ENCODE results near the gene USP36.

USP36 gene

DNA sequence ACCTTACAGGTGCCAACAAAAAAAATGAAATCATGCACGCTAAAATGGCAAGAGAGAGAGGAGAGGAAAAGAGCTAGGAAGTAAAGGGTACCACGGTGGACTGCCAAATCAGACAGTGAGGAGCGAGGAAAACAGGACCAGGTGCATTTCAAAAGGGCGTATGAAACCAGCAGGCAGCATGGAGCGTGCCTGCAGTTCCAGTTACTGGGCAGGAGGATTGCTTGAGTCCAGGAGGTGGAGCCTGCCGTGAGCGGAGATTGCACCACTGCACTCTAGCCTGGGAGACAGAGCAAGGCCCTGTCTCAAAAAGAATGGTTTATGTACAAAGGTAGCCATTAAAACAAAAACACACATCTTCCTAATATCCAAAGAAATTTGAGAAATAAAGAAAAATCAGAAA is 16.4 kb downstream of the USP36 start:
- DNase-seq (ENCODE audit: low read depth), result no peak
- no peak overlapping the region for H3K4me3 ChIP-seq (ENCODE audit: low read depth, low read length)
- in situ Hi-C loops (cut with HindIII; ENCODE audit: low sequenced_read_pairs), result no loop called here
- TF ChIP-seq CTCF (IDR thresholded peaks at IDR 0.05; ENCODE audit: low read depth, low read length, missing control alignments), result no peak

DNA sequence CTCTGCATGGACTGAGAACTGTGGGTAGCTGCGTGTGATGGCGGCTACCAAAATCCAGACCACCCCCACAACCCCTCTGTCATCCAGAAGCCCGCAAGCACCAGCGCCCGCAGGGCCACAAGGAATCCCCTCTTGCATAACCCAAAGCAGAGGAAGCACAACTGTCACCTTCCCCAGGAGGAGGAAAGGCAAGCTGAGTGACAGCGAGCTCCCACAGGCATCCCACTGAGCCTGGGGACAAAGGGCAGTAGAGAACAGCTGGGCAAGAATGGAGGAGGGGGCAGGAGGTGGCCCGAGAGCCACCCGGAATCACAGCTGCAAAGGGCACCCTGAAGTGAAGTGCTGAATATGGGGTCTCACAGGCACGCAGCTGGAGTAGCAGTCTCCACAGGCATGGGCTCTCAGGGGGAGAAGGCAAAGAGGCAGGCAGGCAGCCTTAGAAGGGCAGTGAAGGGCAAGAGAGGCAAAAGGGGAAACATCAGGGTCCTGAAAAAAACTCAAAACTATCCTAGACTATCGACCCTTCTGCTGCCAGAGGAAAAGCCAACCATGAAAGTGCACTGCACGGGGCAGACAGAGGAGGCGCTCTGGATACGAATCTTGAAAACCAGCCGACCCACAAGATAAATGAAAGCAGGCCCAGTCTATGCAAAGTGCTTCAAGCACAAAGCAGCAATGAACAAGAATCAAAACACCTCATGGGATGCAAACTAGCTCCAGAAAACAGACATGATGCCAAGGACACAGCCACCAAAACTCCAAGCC is 17.1 kb downstream of the USP36 start:
- H3K4me3 ChIP-seq (ENCODE audit: low read depth, low read length), result no peak overlapping the region
- no peak for TF ChIP-seq CTCF (IDR thresholded peaks at IDR 0.05; ENCODE audit: low read depth, low read length, missing control alignments)
- DNase-seq (ENCODE audit: low read depth), result no peak
- in situ Hi-C loops (cut with HindIII; ENCODE audit: low sequenced_read_pairs), result no loop called here

- in situ Hi-C loops (cut with HindIII; ENCODE audit: low sequenced_read_pairs), result no loop called here
Observed at GRCh38 chr17:78822552-78822951, 18.1 kb downstream of the USP36 start.

GRCh38 chr17:78821961-78822360 is 18.7 kb downstream of the USP36 start:
- no peak for DNase-seq (ENCODE audit: low read depth)
- no peak for TF ChIP-seq CTCF (IDR thresholded peaks at IDR 0.05; ENCODE audit: low read depth, low read length, missing control alignments)
- no peak overlapping the region for H3K4me3 ChIP-seq (ENCODE audit: low read depth, low read length)
- in situ Hi-C loops (cut with HindIII; ENCODE audit: low sequenced_read_pairs), result no loop called here

More at GRCh38 chr17:78822552-78822951, 18.1 kb downstream of the USP36 start:
- DNase-seq (ENCODE audit: low read depth), result peak; percentile 46
- no peak for TF ChIP-seq CTCF (IDR thresholded peaks at IDR 0.05; ENCODE audit: low read depth, low read length, missing control alignments)
- no peak overlapping the region for H3K4me3 ChIP-seq (ENCODE audit: low read depth, low read length)

GRCh38 chr17:78820841-78821240 is 19.8 kb downstream of the USP36 start:
- no peak for TF ChIP-seq CTCF (IDR thresholded peaks at IDR 0.05; ENCODE audit: low read depth, low read length, missing control alignments)
- no peak for DNase-seq (ENCODE audit: low read depth)
- no peak overlapping the region for H3K4me3 ChIP-seq (ENCODE audit: low read depth, low read length)
- in situ Hi-C loops (cut with HindIII; ENCODE audit: low sequenced_read_pairs), result no loop called here

DNA sequence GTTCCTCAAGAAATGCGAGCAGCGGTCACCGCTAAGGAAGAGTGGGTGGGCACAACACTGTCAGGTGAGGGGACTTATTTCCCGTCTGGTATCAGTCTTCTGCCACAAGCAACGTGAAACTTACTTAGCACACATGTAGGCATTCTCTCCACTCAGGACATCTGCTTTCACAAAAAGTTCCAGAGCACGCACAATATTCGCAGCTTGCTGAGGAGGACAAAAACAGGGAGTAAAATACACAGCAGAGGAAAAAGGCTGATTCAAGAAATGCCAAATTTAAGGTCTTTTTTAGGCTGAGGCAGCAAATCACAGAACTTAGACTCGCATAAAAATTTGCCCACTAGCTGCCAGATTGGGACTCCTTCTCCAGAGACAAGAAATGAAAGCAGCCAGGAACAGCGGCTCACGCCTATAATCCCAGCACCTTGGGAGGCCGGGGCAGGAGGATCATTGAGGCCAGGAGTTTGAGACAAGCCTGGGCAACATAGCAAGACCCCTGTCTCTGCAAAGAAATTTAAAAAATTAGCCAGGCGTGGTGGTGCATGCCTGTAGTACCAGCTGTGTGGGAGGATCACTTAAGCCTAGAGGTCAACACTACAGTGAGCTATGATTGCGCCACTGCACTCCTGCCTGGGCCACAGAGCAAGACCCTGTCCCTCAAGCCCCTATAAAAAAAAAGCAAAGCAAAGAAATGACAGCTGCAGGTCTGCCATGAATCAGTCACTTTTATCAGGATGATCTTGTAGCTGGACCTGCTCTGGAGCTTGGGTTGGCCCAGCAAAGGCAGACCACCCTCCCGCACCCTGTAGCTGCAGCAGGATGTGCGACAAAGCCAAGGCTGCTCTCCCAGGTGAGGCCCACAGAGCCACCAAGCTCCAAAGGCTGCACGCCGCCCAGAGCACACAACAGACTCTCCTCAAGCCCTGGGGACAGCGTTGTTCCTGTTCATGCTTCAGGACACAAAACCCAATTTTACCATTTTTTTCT is 20.5 kb downstream of the USP36 start:
- H3K4me3 ChIP-seq (ENCODE audit: low read depth, low read length), result no peak overlapping the region
- no peak for DNase-seq (ENCODE audit: low read depth)
- TF ChIP-seq CTCF (IDR thresholded peaks at IDR 0.05; ENCODE audit: low read depth, low read length, missing control alignments), result no peak
- in situ Hi-C loops (cut with HindIII; ENCODE audit: low sequenced_read_pairs), result no loop called here
